Measurements from ENCODE around the gene UBA3.

DNA sequence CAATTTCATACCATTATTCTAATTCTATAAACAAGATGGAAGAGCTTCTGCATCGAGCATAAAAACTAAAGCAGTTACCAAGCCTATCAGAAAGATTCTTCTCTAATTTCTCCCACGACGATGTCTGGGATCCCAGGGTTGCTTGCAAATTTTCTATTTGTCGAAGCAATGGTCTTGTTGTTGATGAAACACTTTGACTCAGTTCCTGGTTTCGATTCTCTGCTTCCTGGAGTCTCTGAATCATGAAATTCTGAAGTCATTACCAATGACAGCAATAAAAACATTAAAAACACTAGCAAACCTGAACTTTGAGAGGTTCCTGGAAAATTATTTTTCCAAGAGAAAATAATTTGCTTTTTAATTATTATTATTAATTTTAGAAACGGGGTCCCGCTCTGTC lies 46.7 kb downstream of the UBA3 start:
- no peak for TF ChIP-seq EZH2 (IDR thresholded peaks at IDR 0.05; ENCODE audit: borderline replicate concordance, low read length)
- no peak for TF ChIP-seq CTCF (IDR thresholded peaks at IDR 0.05; ENCODE audit: low read length)

All from OCI-LY1 (cell line).